Heart left ventricle (tissue), 16 donors: ENCODE data around the gene KIF26B. TPM values are rescaled to one million over a fixed set of nuclear protein-coding genes. Genes with fewer than 3 reads are reported as not detected.
"Not testable (repeated sequence)": the region's sequence is repeated elsewhere in the genome, so short reads cannot be mapped to it uniquely, and the experiment has no call there.

ENCODE experiments used
- ATAC-seq, 4 donors: fragments of 200-7000 bp; cut with Tn5 transposase; one replicate each; pipeline ENCODE4 v1.9.1; 2020 to 2022; ENCODE audit warnings: moderate library complexity in 4 of 4, mild to moderate bottlenecking in 3 of 4, moderate number of reproducible peaks in 1 of 4
- DNase-seq, 5 donors: peaks; one replicate each; pipeline ENCODE4 v3.0.0-alpha.2; 2020
- H3K27ac ChIP-seq, 12 donors: fragments of 200-600 bp; sonication (generic) in 4 of 12; one replicate each; pipeline versions ENCODE4 v1.5.0 to v1.8.0; 2016 to 2022; ENCODE audit warnings: mild to moderate bottlenecking in 2 of 12
- H3K27me3 ChIP-seq, 9 donors: fragments of 200-600 bp; sonication (generic) in 2 of 9; one replicate each; pipeline versions ENCODE4 v1.5.1 to v1.8.0; 2016 to 2022; ENCODE audit warnings: mild to moderate bottlenecking in 3 of 9
- H3K36me3 ChIP-seq, 9 donors: fragments of 200-600 bp; sonication (generic) in 2 of 9; one replicate each; pipeline versions ENCODE4 v1.5.0 to v1.8.0; 2018 to 2022; ENCODE audit warnings: mild to moderate bottlenecking in 2 of 9
- H3K4me1 ChIP-seq, 12 donors: fragments of 200-600 bp; sonication (generic) in 4 of 12; one replicate each; pipeline versions ENCODE4 v1.5.0 to v1.8.0; 2016 to 2022; ENCODE audit warnings: mild to moderate bottlenecking in 3 of 12
- H3K4me3 ChIP-seq, 12 donors: fragments of 200-600 bp; sonication (generic) in 4 of 12; one replicate each; pipeline versions ENCODE4 v1.5.0 to v1.8.0; 2017 to 2022; ENCODE audit warnings: mild to moderate bottlenecking in 9 of 12, moderate library complexity in 4 of 12
- H3K9me3 ChIP-seq, 12 donors: fragments of 200-600 bp; sonication (generic) in 4 of 12; one replicate each; pipeline versions ENCODE4 v1.5.0 to v1.8.0; 2016 to 2022; ENCODE audit warnings: mild to moderate bottlenecking in 1 of 12
- CTCF ChIP-seq, 12 donors: fragments of 200-600 bp; sonication (generic) in 4 of 12; IDR thresholded peaks; one replicate each; pipeline versions ENCODE4 v1.5.0 to v1.8.0; 2018 to 2022; ENCODE audit warnings: antibody characterized with exemption in 12 of 12, mild to moderate bottlenecking in 5 of 12
- POLR2A ChIP-seq, 2 donors: fragments of 450-650 bp; IDR thresholded peaks; one replicate each; pipeline ENCODE4 v1.6.1; 2017; ENCODE audit warnings: antibody characterized with exemption in 2 of 2, mild to moderate bottlenecking in 2 of 2, moderate library complexity in 2 of 2
- WGBS, 4 donors: extraction: QIAGEN DNeasy Blood & Tissue Kit in 2 of 4; methylation state at CpG; one replicate each; pipeline versions ENCODE4 v1.1.5 to v1.1.7; 2013 to 2018; 5-methylcytosine and 5-hydroxymethylcytosine counted together
- intact Hi-C, 10 donors: fragments of 100-400 bp; cut with DNase I; formaldehyde crosslinking; loops; one replicate each; pipeline versions ENCODE4 v1.11.1 to v1.14.2; 2022
- polyA plus RNA-seq, 2 donors: library from polyadenylated mRNA; stranded (reverse); fragments of 200-250 nt; gene quantifications; one replicate each; pipeline ENCODE4 v1.2.3, GENCODE V29; 2013
- total RNA-seq, 9 donors: library from RNA; depleted of rRNA in 2 of 9; stranded (reverse); fragments of >200 nt in 2 of 9; fragmentation: NEBNext Ultra II Directional in 3 of 9; extraction: Animal tissue kit (Norgen Biotek cat#: 25700) in 3 of 9; gene quantifications; one replicate each; pipeline versions ENCODE4 v1.1.0 to v1.2.4, GENCODE V29; 2016 to 2023
- donor health status: ischemic (EF 13 %, LVEDD 7.1; RV severe dilation, severe dysfunction).
- donor health status: healthy with polysubstance abuse.
- donor health status: DM: no; HTN: yes; CAD: no.
- donor health status: DM: no; HTN: no; CAD: no.
- donor health status: ischemic (EF 25% LVEDD 6.9; RV normal size, moderate dysfunction).
- donor health status: ischemic (EF 25% LVEDD 5.7; RV mildly dilated, moderate dysfunction).
- donor health status: healthy.
- donor health status: DM: yes; HTN: yes; CAD: no.
- donor health status: ischemic (EF 35%, LVEDD 5.7; RV mildly dilated, moderate dysfunction).
- donor health status: nonischemic (EF 11% LVEDD 7.7; RV severe dilation, severe dysfunction).
- donor health status: DM: yes; HTN: yes; CAD: no.
- donor health status: PGD.
- donor health status: ischemic (EF 29% LVEDD 5.4; RV normal size, mild dysfunction).
- donor health status: nonischemic (EF 23%, LVEDD 6.1; RV moderate dilation, normal function).

Gene KIF26B
- total and polyA plus RNA-seq, 11 donors = 1.2 to 7.0 (median 2.3) TPM

DNA sequence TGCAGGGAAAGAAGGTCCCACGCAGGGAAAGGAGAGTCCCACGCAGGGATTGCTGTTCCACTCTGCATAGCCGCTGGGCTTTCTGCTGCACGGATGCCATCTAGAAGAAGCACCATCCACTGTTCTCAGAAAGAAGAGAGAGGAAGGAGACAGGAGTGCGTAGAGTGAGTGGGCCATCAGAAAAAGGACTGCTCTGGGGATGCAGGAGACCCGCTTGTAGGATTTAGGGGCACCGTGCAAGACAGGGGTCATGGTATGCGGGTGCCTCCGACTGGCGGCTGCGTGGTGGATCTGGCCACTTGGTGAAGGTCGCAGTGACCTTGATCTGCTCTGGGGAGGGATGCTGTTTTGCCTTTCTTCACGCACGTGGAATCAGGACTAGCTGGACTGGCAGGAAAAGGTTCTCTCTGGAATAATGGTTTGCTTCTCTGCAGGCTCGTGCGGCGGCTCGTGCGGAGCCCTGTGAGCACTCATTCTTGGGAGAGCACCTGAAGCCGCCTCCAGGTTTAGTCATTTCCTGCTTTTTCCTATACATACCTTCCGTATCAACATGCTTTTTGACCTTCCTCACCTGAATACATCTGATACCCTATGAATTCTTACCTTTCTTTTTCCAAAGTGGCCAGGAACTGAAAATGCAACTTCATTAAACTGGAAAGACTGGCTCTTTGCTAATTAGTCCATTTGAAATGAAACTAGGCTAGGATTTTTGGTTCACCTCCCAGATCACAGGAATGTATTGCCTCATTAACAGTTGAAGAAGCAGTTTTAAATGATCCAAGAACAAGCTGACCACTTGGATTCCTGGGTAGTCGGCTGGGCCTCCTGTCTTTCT lies 181.6 kb downstream of the KIF26B start:
- H3K4me3 ChIP-seq = no peak overlapping the region
- no peak overlapping the region for H3K27ac ChIP-seq
- intact Hi-C loops = loop anchor here in 1 of 10 donors (10.0 kb wide), 1 partner anchor 458 kb away; no protein-coding TSS in a partner anchor
- 86 to 92% (median 88%) methylated on average over 22 of the region's 22 CpGs for WGBS, 4 donors
- H3K27me3 ChIP-seq = no peaks in the 10 kb centered on the region
- DNase-seq = no peak
- TF ChIP-seq CTCF (IDR thresholded peaks at IDR 0.05) = no peak
- no peak for TF ChIP-seq POLR2A (IDR thresholded peaks at IDR 0.05)
- ATAC-seq = no peak
- no peaks in the 10 kb centered on the region for H3K9me3 ChIP-seq
- H3K36me3 ChIP-seq = no peaks in the 10 kb centered on the region
- H3K4me1 ChIP-seq = peaks cover 0 to 5% (median 0%) of the 10 kb centered on the region in 12 donors

DNA sequence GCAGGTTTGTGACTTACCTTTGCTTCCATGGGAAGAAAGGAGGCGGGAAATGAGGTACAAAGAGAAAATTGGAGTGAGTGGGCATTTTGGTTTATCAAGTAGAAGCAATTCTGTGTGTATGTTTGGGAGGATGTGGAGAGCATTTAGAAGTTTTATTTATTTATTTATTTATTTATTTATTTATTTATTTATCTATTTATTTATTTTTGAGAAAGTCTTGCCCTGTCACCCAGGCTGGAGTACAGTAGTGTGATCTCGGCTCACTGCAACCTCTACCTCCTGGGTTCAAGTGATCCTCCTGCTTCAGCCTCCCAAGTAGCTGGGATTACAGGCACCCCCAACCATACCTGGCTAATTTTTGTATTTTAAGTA lies 182.2 kb downstream of the KIF26B start:
- not testable (repeated sequence) for H3K27ac ChIP-seq
- 97 to 100% (median 99%) methylated on average over 2 of the region's 2 CpGs for WGBS, 4 donors

GRCh38 chr1:245337829-245338484 lies 183.2 kb downstream of the KIF26B start:
- 41 to 42% (median 42%) methylated on average over 10 of the region's 10 CpGs for WGBS, 4 donors
- H3K4me1 ChIP-seq = peaks cover 0 to 5% (median 0%) of the 10 kb centered on the region in 12 donors
- no peaks in the 10 kb centered on the region for H3K9me3 ChIP-seq
- peak overlapping the region in 9 of 12 donors; percentile 12 to 65 (median 47) for H3K27ac ChIP-seq
- ATAC-seq (peak; percentile 78 to 93 (median 88)), DNase-seq (peak in 1 of 5 donors; percentile 32)
- peak overlapping the region in 1 of 12 donors; percentile 10 for H3K4me3 ChIP-seq
- TF ChIP-seq CTCF (IDR thresholded peaks at IDR 0.05) (no peak), POLR2A (IDR thresholded peaks at IDR 0.05) (no peak)
- intact Hi-C loops = loop anchor here in 1 of 10 donors (10.0 kb wide), 1 partner anchor 457 kb away; no protein-coding TSS in a partner anchor
- no peaks in the 10 kb centered on the region for H3K36me3 ChIP-seq
- no peaks in the 10 kb centered on the region for H3K27me3 ChIP-seq

More for the DNA sequence above, 182.2 kb downstream of the KIF26B start:
- not testable (repeated sequence) for H3K36me3 ChIP-seq, H3K4me1 ChIP-seq, H3K9me3 ChIP-seq, H3K4me3 ChIP-seq, ATAC-seq, DNase-seq, H3K27me3 ChIP-seq
- intact Hi-C loops = loop anchor here in 1 of 10 donors (10.0 kb wide), 1 partner anchor 458 kb away; no protein-coding TSS in a partner anchor

GRCh38 chr1:245338485-245338877 lies 183.7 kb downstream of the KIF26B start:
- H3K36me3 ChIP-seq = no peaks in the 10 kb centered on the region
- intact Hi-C loops = loop anchor here in 1 of 10 donors (10.0 kb wide), 1 partner anchor 456 kb away; no protein-coding TSS in a partner anchor
- DNase-seq (no peak), ATAC-seq (no peak)
- H3K27me3 ChIP-seq = no peaks in the 10 kb centered on the region
- peaks cover 0 to 5% (median 0%) of the 10 kb centered on the region in 12 donors for H3K4me1 ChIP-seq
- peak overlapping the region in 3 of 12 donors; percentile 12 to 65 (median 32) for H3K27ac ChIP-seq
- no peaks in the 10 kb centered on the region for H3K9me3 ChIP-seq
- WGBS, 4 donors = 77 to 84% (median 80%) methylated on average over 5 of the region's 5 CpGs
- no peak overlapping the region for H3K4me3 ChIP-seq
- TF ChIP-seq POLR2A (IDR thresholded peaks at IDR 0.05) (no peak), CTCF (IDR thresholded peaks at IDR 0.05) (no peak)
